Measurements from ENCODE around the gene RIOX2.
"Not testable (repeated sequence)": the region's sequence is repeated elsewhere in the genome, so short reads cannot be mapped to it uniquely, and the experiment has no call there.

DNA sequence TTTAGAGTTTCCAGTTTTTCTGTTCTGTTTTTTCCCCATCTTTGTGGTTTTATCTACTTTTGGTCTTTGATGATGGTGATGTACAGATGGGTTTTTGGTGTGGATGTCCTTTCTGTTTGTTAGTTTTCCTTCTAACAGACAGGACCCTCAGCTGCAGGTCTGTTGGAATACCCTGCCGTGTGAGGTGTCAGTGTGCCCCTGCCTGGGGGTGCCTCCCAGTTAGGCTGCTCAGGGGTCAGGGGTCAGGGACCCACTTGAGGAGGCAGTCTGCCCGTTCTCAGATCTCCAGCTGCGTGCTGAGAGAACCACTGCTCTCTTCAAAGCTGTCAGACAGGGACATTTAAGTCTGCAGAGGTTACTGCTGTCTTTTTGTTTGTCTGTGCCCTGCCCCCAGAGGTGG is 62.4 kb downstream of the RIOX2 start:
- TF ChIP-seq, protein P1, sequence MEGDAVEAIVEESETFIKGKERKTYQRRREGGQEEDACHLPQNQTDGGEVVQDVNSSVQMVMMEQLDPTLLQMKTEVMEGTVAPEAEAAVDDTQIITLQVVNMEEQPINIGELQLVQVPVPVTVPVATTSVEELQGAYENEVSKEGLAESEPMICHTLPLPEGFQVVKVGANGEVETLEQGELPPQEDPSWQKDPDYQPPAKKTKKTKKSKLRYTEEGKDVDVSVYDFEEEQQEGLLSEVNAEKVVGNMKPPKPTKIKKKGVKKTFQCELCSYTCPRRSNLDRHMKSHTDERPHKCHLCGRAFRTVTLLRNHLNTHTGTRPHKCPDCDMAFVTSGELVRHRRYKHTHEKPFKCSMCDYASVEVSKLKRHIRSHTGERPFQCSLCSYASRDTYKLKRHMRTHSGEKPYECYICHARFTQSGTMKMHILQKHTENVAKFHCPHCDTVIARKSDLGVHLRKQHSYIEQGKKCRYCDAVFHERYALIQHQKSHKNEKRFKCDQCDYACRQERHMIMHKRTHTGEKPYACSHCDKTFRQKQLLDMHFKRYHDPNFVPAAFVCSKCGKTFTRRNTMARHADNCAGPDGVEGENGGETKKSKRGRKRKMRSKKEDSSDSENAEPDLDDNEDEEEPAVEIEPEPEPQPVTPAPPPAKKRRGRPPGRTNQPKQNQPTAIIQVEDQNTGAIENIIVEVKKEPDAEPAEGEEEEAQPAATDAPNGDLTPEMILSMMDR (conservative IDR thresholded peaks at IDR 0.05) = not testable (repeated sequence)
- TF ChIP-seq ZFX (IDR thresholded peaks at IDR 0.05) = not testable (repeated sequence)
